Sciatic nerve (tissue), 2 donors: ENCODE data around the gene ANO6. TPM values are rescaled to one million over a fixed set of nuclear protein-coding genes. Genes with fewer than 3 reads are reported as not detected.
A peak's percentile ranks its signal among the peaks of the same experiment; 100 is the strongest.

Experiments used
- ATAC-seq: fragments of 200-7000 bp; cut with Tn5 transposase; one replicate; pipeline ENCODE4 v1.9.1; 2020; ENCODE audit warnings: mild to moderate bottlenecking, moderate library complexity
- DNase-seq: peaks from one replicate; pipeline ENCODE4 v3.0.0-alpha.2; 2020; ENCODE audit warnings: low spot score
- intact Hi-C: fragments of 100-400 bp; cut with DNase I; formaldehyde crosslinking; loops from one replicate; pipeline ENCODE4 v1.14.2; 2022
- total RNA-seq: library from RNA; stranded (reverse); fragmentation: NEBNext Ultra II Directional; extraction: Animal tissue kit (Norgen Biotek cat#: 25700); gene quantifications from one replicate; pipeline ENCODE4 v1.2.1, GENCODE V29; 2021
- donor health status: DM: no; HTN: no; CAD: no.
- donor health status: DM: no; HTN: no; CAD: no.

The ANO6 gene
- total RNA-seq, 1 donor from 2014 or later: 50.6 TPM

GRCh38 chr12:45209784-45210183, 6.1 kb upstream of the ANO6 start:
- ATAC-seq (no peak), DNase-seq (no peak)
- intact Hi-C loops: no loop called here

GRCh38 chr12:45212064-45212463, 3.8 kb upstream of the ANO6 start:
- no peak for DNase-seq
- ATAC-seq: no peak
- intact Hi-C loops: no loop called here

GRCh38 chr12:45213107-45213506, 2.8 kb upstream of the ANO6 start:
- ATAC-seq (no peak), DNase-seq (no peak)
- intact Hi-C loops: no loop called here

GRCh38 chr12:45214071-45214470, 1.8 kb upstream of the ANO6 start:
- ATAC-seq (no peak), DNase-seq (no peak)
- intact Hi-C loops: no loop called here

- DNase-seq (no peak), ATAC-seq (peak; percentile 63)
- intact Hi-C loops: no loop called here
Measured at GRCh38 chr12:45214749-45215418, 1.0 kb upstream of the ANO6 start.

GRCh38 chr12:45216230-45216982, 511 bp downstream of the ANO6 start:
- peak; percentile 73 for DNase-seq
- ATAC-seq: peak; percentile 65
- intact Hi-C loops: no loop called here

- ATAC-seq: no peak
- intact Hi-C loops: no loop called here
- no peak for DNase-seq
Measured at GRCh38 chr12:45216983-45217485, 1.1 kb downstream of the ANO6 start.

GRCh38 chr12:45217846-45218245, 2.0 kb downstream of the ANO6 start:
- no peak for DNase-seq

GRCh38 chr12:45219621-45220020, 3.7 kb downstream of the ANO6 start:
- intact Hi-C loops: no loop called here
- DNase-seq: no peak
- ATAC-seq: no peak

More at GRCh38 chr12:45217846-45218245, 2.0 kb downstream of the ANO6 start:
- no peak for ATAC-seq
- intact Hi-C loops: no loop called here

- intact Hi-C loops: no loop called here
- DNase-seq (no peak), ATAC-seq (no peak)
Measured at GRCh38 chr12:45220363-45220931, 4.6 kb downstream of the ANO6 start.

- intact Hi-C loops: no loop called here
- DNase-seq: no peak
- ATAC-seq: no peak
Measured at GRCh38 chr12:45220969-45221368, 5.1 kb downstream of the ANO6 start.

- no peak for DNase-seq
- no peak for ATAC-seq
- intact Hi-C loops: no loop called here
Measured at GRCh38 chr12:45223868-45224267, 8.0 kb downstream of the ANO6 start.

- DNase-seq: no peak
- intact Hi-C loops: no loop called here
- no peak for ATAC-seq
Measured at GRCh38 chr12:45224311-45224710, 8.4 kb downstream of the ANO6 start.

GRCh38 chr12:45226021-45226420, 10.1 kb downstream of the ANO6 start:
- intact Hi-C loops: no loop called here
- ATAC-seq (no peak), DNase-seq (no peak)

- intact Hi-C loops: no loop called here
- ATAC-seq: no peak
- no peak for DNase-seq
Measured at GRCh38 chr12:45227316-45228067, 11.6 kb downstream of the ANO6 start.

GRCh38 chr12:45231515-45232145, 15.7 kb downstream of the ANO6 start:
- intact Hi-C loops: no loop called here
- DNase-seq: no peak
- no peak for ATAC-seq

- intact Hi-C loops: no loop called here
- ATAC-seq (no peak), DNase-seq (no peak)
Measured at GRCh38 chr12:45232146-45232755, 16.4 kb downstream of the ANO6 start.

- ATAC-seq (peak; percentile 29), DNase-seq (no peak)
- intact Hi-C loops: no loop called here
Measured at GRCh38 chr12:45232756-45233372, 17.0 kb downstream of the ANO6 start.
